WTC11 (cell line): ENCODE measurements around the gene GCAT. TPM values are rescaled to one million over a fixed set of nuclear protein-coding genes. Genes with fewer than 3 reads are reported as not detected.

Source experiments
- ATAC-seq: fragments of 200-7000 bp; cut with Tn5 transposase; 2 replicates; pipeline ENCODE4 v1.10.0; 2021; ENCODE audit warnings: mild to moderate bottlenecking, moderate library complexity
- CTCF ChIA-PET: fragments of 300-600 bp; sonication (Branson Sonifier 250); formaldehyde crosslinking; loops from one replicate; lab custom pipeline; 2021; ENCODE audit warnings: antibody characterized with exemption; lab: Charles Lee
- POLR2A ChIA-PET: fragments of 350-600 bp; sonication (Branson Sonifier 250); formaldehyde crosslinking; loops from one replicate; lab custom pipeline; 2021; ENCODE audit warnings: antibody characterized with exemption; lab: Charles Lee
- DNase-seq: peaks from one replicate; pipeline ENCODE4 v3.0.0; 2021; ENCODE audit warnings: low spot score
- H3K27ac Mint-ChIP-seq: 2 replicates; pipeline ENCODE4 v1.8.0; 2021; ENCODE audit warnings: mixed read lengths
- H3K27me3 Mint-ChIP-seq: 2 replicates; pipeline ENCODE4 v1.8.0; 2021; ENCODE audit warnings: low read depth, mild to moderate bottlenecking, moderate library complexity, mixed read lengths
- H3K36me3 Mint-ChIP-seq: 2 replicates; pipeline ENCODE4 v1.8.0; 2021; ENCODE audit warnings: mixed read lengths
- H3K4me1 Mint-ChIP-seq: 2 replicates; pipeline ENCODE4 v1.8.0; 2022; ENCODE audit warnings: mixed read lengths
- H3K4me3 Mint-ChIP-seq: 2 replicates; pipeline ENCODE4 v1.8.0; 2021; ENCODE audit warnings: mild to moderate bottlenecking, moderate library complexity, mixed read lengths
- H3K9me3 Mint-ChIP-seq: 2 replicates; pipeline ENCODE4 v1.8.0; 2021; ENCODE audit warnings: mixed read lengths
- CREB1 ChIP-seq: sonication (generic); formaldehyde crosslinking; IDR thresholded peaks from 2 replicates; pipeline ENCODE4 v1.8.0; 2023; ENCODE audit warnings: mild to moderate bottlenecking, missing genetic modification reagents
- ELF4 ChIP-seq: sonication (generic); formaldehyde crosslinking; IDR thresholded peaks from 2 replicates; pipeline ENCODE4 v1.8.1; 2022; ENCODE audit warnings: low read depth, mild to moderate bottlenecking, moderate library complexity, missing genetic modification reagents
- FOXJ3 ChIP-seq: sonication (generic); formaldehyde crosslinking; IDR thresholded peaks from 2 replicates; pipeline ENCODE4 v1.9.0; 2021; ENCODE audit warnings: missing genetic modification reagents, mild to moderate bottlenecking, borderline replicate concordance
- FOXP1 ChIP-seq: sonication (generic); formaldehyde crosslinking; IDR thresholded peaks from 2 replicates; pipeline ENCODE4 v1.8.0; 2022; ENCODE audit warnings: missing genetic modification reagents, mild to moderate bottlenecking, moderate library complexity, borderline replicate concordance
- NFYB ChIP-seq: sonication (generic); formaldehyde crosslinking; conservative IDR thresholded peaks from 2 replicates; pipeline ENCODE4 v1.8.0; 2022; ENCODE audit warnings: low read depth, missing genetic modification reagents
- NR2C2 ChIP-seq: sonication (generic); formaldehyde crosslinking; IDR thresholded peaks from 2 replicates; pipeline ENCODE4 v1.8.0; 2022; ENCODE audit warnings: mild to moderate bottlenecking, missing genetic modification reagents
- TP53 ChIP-seq: sonication (generic); formaldehyde crosslinking; IDR thresholded peaks from 2 replicates; pipeline ENCODE4 v1.8.1; 2023; ENCODE audit warnings: mild to moderate bottlenecking, missing genetic modification reagents
- ZNF232 ChIP-seq: sonication (generic); formaldehyde crosslinking; IDR thresholded peaks from 2 replicates; pipeline ENCODE4 v1.8.0; 2022; ENCODE audit warnings: mild to moderate bottlenecking, missing genetic modification reagents
- ZNF263 ChIP-seq: sonication (generic); formaldehyde crosslinking; IDR thresholded peaks from 2 replicates; pipeline ENCODE4 v1.8.1; 2022; ENCODE audit warnings: low read depth, mild to moderate bottlenecking, moderate library complexity, missing genetic modification reagents
- total RNA-seq: library from RNA; stranded (reverse); gene quantifications from 3 replicates; pipeline ENCODE4 v1.2.3, GENCODE V29; 2021
- TF ChIP-seq, protein P1 (sequence below): sonication (generic); formaldehyde crosslinking; IDR thresholded peaks from 2 replicates; pipeline ENCODE4 v1.8.1; 2023; ENCODE audit warnings: mild to moderate bottlenecking, missing genetic modification reagents
- TF ChIP-seq, protein P2 (sequence below): sonication (generic); formaldehyde crosslinking; IDR thresholded peaks from 2 replicates; pipeline ENCODE4 v1.8.0; 2023; ENCODE audit warnings: missing genetic modification reagents, mild to moderate bottlenecking, borderline replicate concordance
- TF ChIP-seq, protein P3 (sequence below): sonication (generic); formaldehyde crosslinking; IDR thresholded peaks from 2 replicates; pipeline ENCODE4 v1.8.0; 2022; ENCODE audit warnings: mild to moderate bottlenecking, missing genetic modification reagents
- TF ChIP-seq, protein P4 (sequence below): sonication (generic); formaldehyde crosslinking; conservative IDR thresholded peaks from 2 replicates; pipeline ENCODE4 v1.8.1; 2023; ENCODE audit warnings: mild to moderate bottlenecking, low read depth, missing genetic modification reagents, moderate library complexity
- TF ChIP-seq, protein P5 (sequence below): sonication (generic); formaldehyde crosslinking; IDR thresholded peaks from 2 replicates; pipeline ENCODE4 v1.8.1; 2023; ENCODE audit warnings: mild to moderate bottlenecking, moderate library complexity, missing genetic modification reagents
- TF ChIP-seq, protein P6 (sequence below): fragments of 200-600 bp; IDR thresholded peaks from 2 replicates; pipeline ENCODE4 v1.8.0; 2022; ENCODE audit warnings: antibody characterized with exemption

GCAT gene
- total RNA-seq, 1 experiment from 2014 or later: 33.0 TPM

DNA sequence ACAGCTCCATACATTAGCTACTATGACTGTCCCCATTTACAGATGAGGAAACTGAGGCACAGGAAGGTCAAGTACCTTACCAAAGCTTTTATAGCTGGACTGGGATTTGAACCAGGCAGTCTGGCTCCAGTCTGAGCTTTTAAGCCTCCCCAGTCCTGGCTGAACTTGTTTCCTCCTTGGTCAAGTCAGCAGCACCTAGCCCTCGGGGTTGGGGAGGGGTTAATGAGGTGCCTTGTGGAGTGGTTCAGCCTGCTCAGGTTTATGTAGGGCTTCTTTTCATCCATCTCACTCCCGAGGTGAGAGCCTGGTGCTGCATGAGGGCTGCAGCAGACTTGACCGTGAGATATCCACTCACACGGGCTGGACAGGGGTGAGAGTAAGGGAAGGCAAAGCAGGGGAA lies 36.7 kb upstream of the GCAT start (continued):
- TF ChIP-seq, protein P1, sequence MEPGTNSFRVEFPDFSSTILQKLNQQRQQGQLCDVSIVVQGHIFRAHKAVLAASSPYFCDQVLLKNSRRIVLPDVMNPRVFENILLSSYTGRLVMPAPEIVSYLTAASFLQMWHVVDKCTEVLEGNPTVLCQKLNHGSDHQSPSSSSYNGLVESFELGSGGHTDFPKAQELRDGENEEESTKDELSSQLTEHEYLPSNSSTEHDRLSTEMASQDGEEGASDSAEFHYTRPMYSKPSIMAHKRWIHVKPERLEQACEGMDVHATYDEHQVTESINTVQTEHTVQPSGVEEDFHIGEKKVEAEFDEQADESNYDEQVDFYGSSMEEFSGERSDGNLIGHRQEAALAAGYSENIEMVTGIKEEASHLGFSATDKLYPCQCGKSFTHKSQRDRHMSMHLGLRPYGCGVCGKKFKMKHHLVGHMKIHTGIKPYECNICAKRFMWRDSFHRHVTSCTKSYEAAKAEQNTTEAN (CRISPR knock-in tag): no peak
- no peak for TF ChIP-seq FOXJ3 (CRISPR knock-in tag)
- TF ChIP-seq, protein P2, sequence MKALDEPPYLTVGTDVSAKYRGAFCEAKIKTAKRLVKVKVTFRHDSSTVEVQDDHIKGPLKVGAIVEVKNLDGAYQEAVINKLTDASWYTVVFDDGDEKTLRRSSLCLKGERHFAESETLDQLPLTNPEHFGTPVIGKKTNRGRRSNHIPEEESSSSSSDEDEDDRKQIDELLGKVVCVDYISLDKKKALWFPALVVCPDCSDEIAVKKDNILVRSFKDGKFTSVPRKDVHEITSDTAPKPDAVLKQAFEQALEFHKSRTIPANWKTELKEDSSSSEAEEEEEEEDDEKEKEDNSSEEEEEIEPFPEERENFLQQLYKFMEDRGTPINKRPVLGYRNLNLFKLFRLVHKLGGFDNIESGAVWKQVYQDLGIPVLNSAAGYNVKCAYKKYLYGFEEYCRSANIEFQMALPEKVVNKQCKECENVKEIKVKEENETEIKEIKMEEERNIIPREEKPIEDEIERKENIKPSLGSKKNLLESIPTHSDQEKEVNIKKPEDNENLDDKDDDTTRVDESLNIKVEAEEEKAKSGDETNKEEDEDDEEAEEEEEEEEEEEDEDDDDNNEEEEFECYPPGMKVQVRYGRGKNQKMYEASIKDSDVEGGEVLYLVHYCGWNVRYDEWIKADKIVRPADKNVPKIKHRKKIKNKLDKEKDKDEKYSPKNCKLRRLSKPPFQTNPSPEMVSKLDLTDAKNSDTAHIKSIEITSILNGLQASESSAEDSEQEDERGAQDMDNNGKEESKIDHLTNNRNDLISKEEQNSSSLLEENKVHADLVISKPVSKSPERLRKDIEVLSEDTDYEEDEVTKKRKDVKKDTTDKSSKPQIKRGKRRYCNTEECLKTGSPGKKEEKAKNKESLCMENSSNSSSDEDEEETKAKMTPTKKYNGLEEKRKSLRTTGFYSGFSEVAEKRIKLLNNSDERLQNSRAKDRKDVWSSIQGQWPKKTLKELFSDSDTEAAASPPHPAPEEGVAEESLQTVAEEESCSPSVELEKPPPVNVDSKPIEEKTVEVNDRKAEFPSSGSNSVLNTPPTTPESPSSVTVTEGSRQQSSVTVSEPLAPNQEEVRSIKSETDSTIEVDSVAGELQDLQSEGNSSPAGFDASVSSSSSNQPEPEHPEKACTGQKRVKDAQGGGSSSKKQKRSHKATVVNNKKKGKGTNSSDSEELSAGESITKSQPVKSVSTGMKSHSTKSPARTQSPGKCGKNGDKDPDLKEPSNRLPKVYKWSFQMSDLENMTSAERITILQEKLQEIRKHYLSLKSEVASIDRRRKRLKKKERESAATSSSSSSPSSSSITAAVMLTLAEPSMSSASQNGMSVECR (CRISPR knock-in tag): no peak
- TF ChIP-seq NR2C2 (CRISPR knock-in tag): no peak
- TF ChIP-seq FOXP1 (CRISPR knock-in tag): no peak
- TF ChIP-seq, protein P3, sequence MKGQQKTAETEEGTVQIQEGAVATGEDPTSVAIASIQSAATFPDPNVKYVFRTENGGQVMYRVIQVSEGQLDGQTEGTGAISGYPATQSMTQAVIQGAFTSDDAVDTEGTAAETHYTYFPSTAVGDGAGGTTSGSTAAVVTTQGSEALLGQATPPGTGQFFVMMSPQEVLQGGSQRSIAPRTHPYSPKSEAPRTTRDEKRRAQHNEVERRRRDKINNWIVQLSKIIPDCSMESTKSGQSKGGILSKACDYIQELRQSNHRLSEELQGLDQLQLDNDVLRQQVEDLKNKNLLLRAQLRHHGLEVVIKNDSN (CRISPR knock-in tag): no peak
- TF ChIP-seq, protein P4, sequence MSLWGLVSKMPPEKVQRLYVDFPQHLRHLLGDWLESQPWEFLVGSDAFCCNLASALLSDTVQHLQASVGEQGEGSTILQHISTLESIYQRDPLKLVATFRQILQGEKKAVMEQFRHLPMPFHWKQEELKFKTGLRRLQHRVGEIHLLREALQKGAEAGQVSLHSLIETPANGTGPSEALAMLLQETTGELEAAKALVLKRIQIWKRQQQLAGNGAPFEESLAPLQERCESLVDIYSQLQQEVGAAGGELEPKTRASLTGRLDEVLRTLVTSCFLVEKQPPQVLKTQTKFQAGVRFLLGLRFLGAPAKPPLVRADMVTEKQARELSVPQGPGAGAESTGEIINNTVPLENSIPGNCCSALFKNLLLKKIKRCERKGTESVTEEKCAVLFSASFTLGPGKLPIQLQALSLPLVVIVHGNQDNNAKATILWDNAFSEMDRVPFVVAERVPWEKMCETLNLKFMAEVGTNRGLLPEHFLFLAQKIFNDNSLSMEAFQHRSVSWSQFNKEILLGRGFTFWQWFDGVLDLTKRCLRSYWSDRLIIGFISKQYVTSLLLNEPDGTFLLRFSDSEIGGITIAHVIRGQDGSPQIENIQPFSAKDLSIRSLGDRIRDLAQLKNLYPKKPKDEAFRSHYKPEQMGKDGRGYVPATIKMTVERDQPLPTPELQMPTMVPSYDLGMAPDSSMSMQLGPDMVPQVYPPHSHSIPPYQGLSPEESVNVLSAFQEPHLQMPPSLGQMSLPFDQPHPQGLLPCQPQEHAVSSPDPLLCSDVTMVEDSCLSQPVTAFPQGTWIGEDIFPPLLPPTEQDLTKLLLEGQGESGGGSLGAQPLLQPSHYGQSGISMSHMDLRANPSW (CRISPR knock-in tag): no peak
- no peak for TF ChIP-seq CREB1 (CRISPR knock-in tag)
- TF ChIP-seq, protein P5, sequence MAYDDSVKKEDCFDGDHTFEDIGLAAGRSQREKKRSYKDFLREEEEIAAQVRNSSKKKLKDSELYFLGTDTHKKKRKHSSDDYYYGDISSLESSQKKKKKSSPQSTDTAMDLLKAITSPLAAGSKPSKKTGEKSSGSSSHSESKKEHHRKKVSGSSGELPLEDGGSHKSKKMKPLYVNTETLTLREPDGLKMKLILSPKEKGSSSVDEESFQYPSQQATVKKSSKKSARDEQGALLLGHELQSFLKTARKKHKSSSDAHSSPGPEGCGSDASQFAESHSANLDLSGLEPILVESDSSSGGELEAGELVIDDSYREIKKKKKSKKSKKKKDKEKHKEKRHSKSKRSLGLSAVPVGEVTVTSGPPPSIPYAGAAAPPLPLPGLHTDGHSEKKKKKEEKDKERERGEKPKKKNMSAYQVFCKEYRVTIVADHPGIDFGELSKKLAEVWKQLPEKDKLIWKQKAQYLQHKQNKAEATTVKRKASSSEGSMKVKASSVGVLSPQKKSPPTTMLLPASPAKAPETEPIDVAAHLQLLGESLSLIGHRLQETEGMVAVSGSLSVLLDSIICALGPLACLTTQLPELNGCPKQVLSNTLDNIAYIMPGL: no peak
- TF ChIP-seq, protein P6, sequence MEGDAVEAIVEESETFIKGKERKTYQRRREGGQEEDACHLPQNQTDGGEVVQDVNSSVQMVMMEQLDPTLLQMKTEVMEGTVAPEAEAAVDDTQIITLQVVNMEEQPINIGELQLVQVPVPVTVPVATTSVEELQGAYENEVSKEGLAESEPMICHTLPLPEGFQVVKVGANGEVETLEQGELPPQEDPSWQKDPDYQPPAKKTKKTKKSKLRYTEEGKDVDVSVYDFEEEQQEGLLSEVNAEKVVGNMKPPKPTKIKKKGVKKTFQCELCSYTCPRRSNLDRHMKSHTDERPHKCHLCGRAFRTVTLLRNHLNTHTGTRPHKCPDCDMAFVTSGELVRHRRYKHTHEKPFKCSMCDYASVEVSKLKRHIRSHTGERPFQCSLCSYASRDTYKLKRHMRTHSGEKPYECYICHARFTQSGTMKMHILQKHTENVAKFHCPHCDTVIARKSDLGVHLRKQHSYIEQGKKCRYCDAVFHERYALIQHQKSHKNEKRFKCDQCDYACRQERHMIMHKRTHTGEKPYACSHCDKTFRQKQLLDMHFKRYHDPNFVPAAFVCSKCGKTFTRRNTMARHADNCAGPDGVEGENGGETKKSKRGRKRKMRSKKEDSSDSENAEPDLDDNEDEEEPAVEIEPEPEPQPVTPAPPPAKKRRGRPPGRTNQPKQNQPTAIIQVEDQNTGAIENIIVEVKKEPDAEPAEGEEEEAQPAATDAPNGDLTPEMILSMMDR: no peak

DNA sequence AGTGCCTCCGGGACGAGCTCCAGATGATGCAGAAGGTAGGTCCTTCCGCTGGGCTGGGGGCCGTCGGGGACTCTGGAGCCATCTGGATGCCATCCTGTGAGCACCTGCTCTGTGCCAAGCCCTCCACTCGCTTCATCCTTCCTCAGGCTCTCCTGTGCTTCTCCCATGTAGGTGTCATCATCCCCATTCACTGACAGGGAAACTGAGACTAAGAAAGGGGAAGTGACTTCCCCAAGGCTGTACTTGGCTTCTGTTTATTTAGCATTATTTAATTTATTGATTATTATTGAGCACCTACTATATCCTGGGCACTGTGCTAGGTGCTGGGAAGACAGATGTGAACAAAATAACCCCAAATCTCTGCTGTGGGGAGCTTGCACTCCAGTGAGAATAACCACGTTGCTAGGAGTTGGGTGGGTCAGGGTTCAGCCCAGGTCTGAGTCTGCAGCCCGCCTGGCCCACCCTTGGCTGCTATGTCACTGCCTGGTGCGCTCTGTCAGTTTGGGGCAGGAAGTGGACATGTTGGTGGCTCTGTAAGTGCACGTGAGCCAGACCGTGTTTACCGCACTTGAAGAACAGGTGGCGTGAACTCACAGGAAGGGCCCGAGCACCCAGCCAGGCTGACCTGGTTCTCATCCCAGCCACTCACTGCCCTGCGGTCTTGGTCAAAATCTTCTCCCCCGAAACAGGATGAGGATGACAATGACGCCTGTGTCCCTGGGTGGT lies 35.9 kb upstream of the GCAT start:
- no peak overlapping the region for H3K27ac Mint-ChIP-seq
- H3K9me3 Mint-ChIP-seq: no peaks in the 10 kb centered on the region
- CTCF ChIA-PET: no interaction called here
- H3K36me3 Mint-ChIP-seq: peaks cover 20% of the 10 kb centered on the region
- no peak for ATAC-seq
- TF ChIP-seq ZNF263 (CRISPR knock-in tag): no peak
- no peak for TF ChIP-seq ELF4 (CRISPR knock-in tag)
- no peak for TF ChIP-seq NFYB (CRISPR knock-in tag)
- TF ChIP-seq TP53 (CRISPR knock-in tag): no peak
- no peak for TF ChIP-seq ZNF232 (CRISPR knock-in tag)
- peaks cover 8% of the 10 kb centered on the region for H3K27me3 Mint-ChIP-seq
- DNase-seq: no peak
- POLR2A ChIA-PET: interaction anchor here (0.6 kb wide), 1 partner anchor 23 kb away, joined by 8 read pairs; no protein-coding TSS in a partner anchor
- peaks cover 7% of the 10 kb centered on the region for H3K4me1 Mint-ChIP-seq
- H3K4me3 Mint-ChIP-seq: no peak overlapping the region
